ENCODE measurements around the gene ABCB1. TPM values are rescaled to one million over a fixed set of nuclear protein-coding genes. Genes with fewer than 3 reads are reported as not detected.

The ABCB1 gene
- total and polyA plus RNA-seq, 9 of the 15 experiments (the other 6 are each of a cell fraction or from before 2014, with no cell fraction given), result 0.03 to 0.86 (median 0.52) TPM

GRCh38 chr7:87474533-87475358, 125.9 kb downstream of the ABCB1 start:
- ChIA-PET CTCF (ENCODE audit: low intra/inter-chr PET ratio) (no interaction called here), POLR2A (no interaction called here)
- TF ChIP-seq CEBPG (CRISPR knock-in tag; IDR thresholded peaks at IDR 0.05), result no peak
- TF ChIP-seq CEBPG (tag; conservative IDR thresholded peaks at IDR 0.05 in 1 of 2, IDR thresholded peaks at IDR 0.05 in 1 of 2), result peak in 1 of 2 experiments; percentile 46; a peak in 1 of 4 replicates
- TF ChIP-seq CEBPB (tag; IDR thresholded peaks at IDR 0.05), result peak; percentile 44
- no peak for TF ChIP-seq ZNF511 (CRISPR knock-in tag; IDR thresholded peaks at IDR 0.05)
- Histone ChIP-seq H3K36me3 (ENCODE audit: control insufficient read depth, insufficient read depth, low read length) (no peaks in the 10 kb centered on the region), H3K27ac (ENCODE audit: extremely low read depth, low read depth, low read length) (no peak overlapping the region), H3K9me3 (replicated peaks; ENCODE audit: control insufficient read depth, insufficient read depth, low read depth, low read length) (no peaks in the 10 kb centered on the region), H3K4me3 (no peak overlapping the region), H3K4me1 (replicated peaks in 1 of 2; ENCODE audit: control insufficient read depth in 2 of 2, insufficient read depth in 2 of 2, low read length in 2 of 2) (peaks cover 0 to 9% of the 10 kb centered on the region in 2 experiments; a peak in 1 of 5 replicates), H3K4me2 (ENCODE audit: insufficient read depth, low read length) (peak overlapping the region; percentile 18; the same call in 1 of the 2 replicates), H3K9me1 (ENCODE audit: control insufficient read depth, insufficient read depth, low read length) (no peaks in the 10 kb centered on the region), H4K20me1 (replicated peaks; ENCODE audit: control insufficient read depth, insufficient read depth, low read length) (no peaks in the 10 kb centered on the region), H3K9ac (ENCODE audit: insufficient read depth in 1 of 2, low read depth in 2 of 2, low read length in 2 of 2) (0 out of 4 replicates have a peak overlapping the region, but pooled peaks of 1 of the 2 experiments have one; percentile 50), H2AFZ (ENCODE audit: low read depth, low read length) (no peak overlapping the region), H3K27me3 (ENCODE audit: control insufficient read depth in 2 of 2, insufficient read depth in 2 of 2, low read length in 2 of 2) (peaks cover 16 to 28% of the 10 kb centered on the region in 2 experiments; a peak in 4 of 5 replicates), H3K79me2 (ENCODE audit: control insufficient read depth, insufficient read depth, low read length) (no peaks in the 10 kb centered on the region)
- FAIRE-seq (no peak), ATAC-seq (no peak), DNase-seq (ENCODE audit: extremely low read depth in 1 of 4, low spot score in 3 of 4) (no peak)
- in situ Hi-C loops (cut with MboI), result no loop called here
- no TSS peak for BruUV-seq (replicated peaks)
- WGBS (ENCODE audit: insufficient coverage, low coverage, missing lambda C conversion rate), result 4% methylated on average over 14 of the region's 14 CpGs
- intact Hi-C loops (cut with micrococcal nuclease), result no loop called here

All from K562 (cell line).